Measurements from ENCODE around the gene PRKCG. TPM values are rescaled to one million over a fixed set of nuclear protein-coding genes. Genes with fewer than 3 reads are reported as not detected.

Gene PRKCG
- total and polyA plus RNA-seq, 9 donors, result 0.04 to 0.08 TPM; not detected in 7

DNA sequence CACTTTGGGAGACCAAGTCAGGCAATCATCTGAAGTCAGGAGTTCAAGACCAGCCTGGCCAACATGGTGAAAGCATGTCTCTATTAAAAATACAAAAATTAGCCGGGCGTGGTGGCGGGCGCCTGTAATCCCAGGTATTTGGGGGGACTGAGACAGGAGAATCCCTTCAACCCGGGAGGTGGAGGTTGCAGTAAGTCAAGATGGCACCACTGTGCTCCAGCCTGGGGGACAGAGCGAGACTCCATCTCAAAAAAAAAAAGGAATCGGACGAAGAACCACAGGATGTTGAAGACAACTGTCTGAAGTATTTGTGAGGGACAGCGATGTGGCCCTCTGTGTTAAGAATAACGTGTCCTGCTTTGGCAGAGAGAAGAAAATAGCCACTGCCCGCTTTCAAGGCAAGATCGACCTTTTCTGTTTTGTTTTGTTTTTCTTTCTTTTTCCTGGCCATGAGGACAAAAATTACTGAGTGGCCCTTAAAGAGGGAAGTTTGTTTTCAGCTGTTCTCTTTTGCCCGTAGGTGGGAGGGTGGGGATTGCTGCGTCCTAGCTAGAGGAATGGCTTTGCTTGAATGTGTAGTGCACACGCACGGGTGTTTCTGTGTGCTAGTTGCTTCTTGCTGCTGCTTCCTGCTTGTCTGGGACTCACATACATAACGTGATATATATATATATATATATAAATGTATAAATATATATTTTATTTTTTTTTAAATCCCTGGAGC lies 6.2 kb upstream of the PRKCG start:
- Histone ChIP-seq H3K4me3 (no peak overlapping the region), H3K9me3 (no peaks in the 10 kb centered on the region), H3K27me3 (no peaks in the 10 kb centered on the region), H3K36me3 (no peaks in the 10 kb centered on the region), H3K27ac (no peak overlapping the region), H3K4me1 (ENCODE audit: insufficient read depth) (peaks cover 5% of the 10 kb centered on the region)
- no peak for DNase-seq
- intact Hi-C loops (cut with DNase I), result loop anchor here in 1 of 4 donors (10.0 kb wide), 1 partner anchor 239 kb away; the partner anchor contains the start of genes PRPF31 and TFPT
- TF ChIP-seq EP300 (IDR thresholded peaks at IDR 0.05) (no peak), POLR2A (IDR thresholded peaks at IDR 0.05) (no peak), CTCF (IDR thresholded peaks at IDR 0.05) (no peak)
- WGBS, 3 donors, result 68 to 80% (median 68%) methylated on average over 17 of the region's 17 CpGs

- 67 to 82% (median 70%) methylated on average over 5 to 6 of the region's 6 CpGs for WGBS, 3 donors
- Histone ChIP-seq H3K4me3 (no peak overlapping the region), H3K4me1 (ENCODE audit: insufficient read depth) (peaks cover 5% of the 10 kb centered on the region), H3K36me3 (no peaks in the 10 kb centered on the region), H3K27ac (no peak overlapping the region), H3K9me3 (no peaks in the 10 kb centered on the region), H3K27me3 (no peaks in the 10 kb centered on the region)
- TF ChIP-seq POLR2A (IDR thresholded peaks at IDR 0.05) (no peak), EP300 (IDR thresholded peaks at IDR 0.05) (no peak), CTCF (IDR thresholded peaks at IDR 0.05) (no peak)
- intact Hi-C loops (cut with DNase I), result loop anchor here in 1 of 4 donors (10.0 kb wide), 1 partner anchor 238 kb away; the partner anchor contains the start of genes PRPF31 and TFPT
- DNase-seq, result no peak
Observed at GRCh38 chr19:53876651-53877224, 5.3 kb upstream of the PRKCG start.

GRCh38 chr19:53877361-53877766 lies 4.6 kb upstream of the PRKCG start:
- H3K36me3 ChIP-seq, result no peaks in the 10 kb centered on the region
- peaks cover 7% of the 10 kb centered on the region for H3K4me1 ChIP-seq (ENCODE audit: insufficient read depth)
- no peak overlapping the region for H3K4me3 ChIP-seq
- H3K27me3 ChIP-seq, result no peaks in the 10 kb centered on the region
- TF ChIP-seq EP300 (IDR thresholded peaks at IDR 0.05), result no peak
- no peak for TF ChIP-seq POLR2A (IDR thresholded peaks at IDR 0.05)
- no peak for TF ChIP-seq CTCF (IDR thresholded peaks at IDR 0.05)
- H3K9me3 ChIP-seq, result no peaks in the 10 kb centered on the region
- no peak overlapping the region for H3K27ac ChIP-seq
- no peak for DNase-seq
- intact Hi-C loops (cut with DNase I), result loop anchor here in 1 of 4 donors (10.0 kb wide), 1 partner anchor 237 kb away; the partner anchor contains the start of genes PRPF31 and TFPT
- 15 to 47% (median 28%) methylated on average over 10 of the region's 10 CpGs for WGBS, 3 donors

DNA sequence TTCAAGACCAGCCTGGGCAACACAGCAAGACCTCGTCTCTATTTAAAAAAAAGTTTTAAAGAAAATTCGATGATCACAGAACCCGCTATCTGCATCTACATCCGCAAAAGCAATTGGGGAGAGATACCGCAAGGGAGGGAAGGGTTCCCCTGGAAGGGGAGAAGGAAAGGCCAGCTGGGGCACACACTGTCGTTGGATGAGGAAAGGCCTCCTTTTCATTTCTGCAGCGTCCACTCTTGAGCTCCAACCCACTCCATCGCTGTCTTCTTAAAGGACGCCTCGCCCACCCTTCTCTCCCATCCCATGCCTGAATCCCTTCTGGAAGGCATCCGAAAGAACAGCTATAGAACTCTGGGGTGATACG lies 3.2 kb upstream of the PRKCG start:
- intact Hi-C loops (cut with DNase I), result loop anchor here in 1 of 4 donors (10.0 kb wide), 1 partner anchor 236 kb away; the partner anchor contains the start of genes PRPF31 and TFPT
- TF ChIP-seq EP300 (IDR thresholded peaks at IDR 0.05) (no peak), POLR2A (IDR thresholded peaks at IDR 0.05) (no peak), CTCF (IDR thresholded peaks at IDR 0.05) (no peak)
- 37 to 46% (median 39%) methylated on average over 12 of the region's 12 CpGs for WGBS, 3 donors
- Histone ChIP-seq H3K4me1 (ENCODE audit: insufficient read depth) (peaks cover 7% of the 10 kb centered on the region), H3K27ac (no peak overlapping the region), H3K4me3 (peak overlapping the region; percentile 40), H3K9me3 (no peaks in the 10 kb centered on the region), H3K36me3 (no peaks in the 10 kb centered on the region), H3K27me3 (no peaks in the 10 kb centered on the region)
- DNase-seq, result peak in 1 of 5 donors; percentile 20
